Lower leg skin (tissue), 4 donors: ENCODE data around the gene ZC3H10. TPM values are rescaled to one million over a fixed set of nuclear protein-coding genes. Genes with fewer than 3 reads are reported as not detected.
A peak's percentile ranks its signal among the peaks of the same experiment; 100 is the strongest.

Experiments used
- DNase-seq, 2 donors: peaks; one replicate each; pipeline ENCODE4 v3.0.0-alpha.2; 2019; ENCODE audit warnings: low spot score in 2 of 2
- H3K4me3 ChIP-seq: fragments of 200-600 bp; sonication (generic); 2 replicates; pipeline ENCODE4 v1.5.1; 2017; ENCODE audit warnings: mild to moderate bottlenecking, low read depth; ENCODE audit not compliant: poor library complexity, severe bottlenecking
- POLR2A ChIP-seq, 2 donors: fragments of 450-650 bp; IDR thresholded peaks; one replicate each; pipeline ENCODE4 v1.6.1; 2016 to 2017; ENCODE audit warnings: antibody characterized with exemption in 2 of 2, mild to moderate bottlenecking in 1 of 2, moderate library complexity in 1 of 2
- WGBS, 2 donors: methylation state at CpG; one replicate each; pipeline ENCODE4 v1.1.5; 2018; 5-methylcytosine and 5-hydroxymethylcytosine counted together
- intact Hi-C: fragments of 100-400 bp; cut with DNase I; formaldehyde crosslinking; loops from one replicate; pipeline ENCODE4 v1.15.0; 2023; ENCODE audit warnings: low total_unique reads
- total RNA-seq, 4 donors: library from RNA; depleted of rRNA; stranded (reverse); fragments of >200 nt; gene quantifications; one replicate each; pipeline ENCODE4 v1.1.0, GENCODE V29; 2016
- TF ChIP-seq, protein P1 (sequence below), 3 donors: fragments of 450-650 bp; IDR thresholded peaks; one replicate each; pipeline ENCODE4 v1.5.1; 2016; ENCODE audit warnings: antibody characterized with exemption in 3 of 3, mild to moderate bottlenecking in 3 of 3, moderate library complexity in 2 of 3

ZC3H10 gene
- total RNA-seq, 4 donors from 2014 or later = 3.4 to 4.4 (median 3.7) TPM

DNA sequence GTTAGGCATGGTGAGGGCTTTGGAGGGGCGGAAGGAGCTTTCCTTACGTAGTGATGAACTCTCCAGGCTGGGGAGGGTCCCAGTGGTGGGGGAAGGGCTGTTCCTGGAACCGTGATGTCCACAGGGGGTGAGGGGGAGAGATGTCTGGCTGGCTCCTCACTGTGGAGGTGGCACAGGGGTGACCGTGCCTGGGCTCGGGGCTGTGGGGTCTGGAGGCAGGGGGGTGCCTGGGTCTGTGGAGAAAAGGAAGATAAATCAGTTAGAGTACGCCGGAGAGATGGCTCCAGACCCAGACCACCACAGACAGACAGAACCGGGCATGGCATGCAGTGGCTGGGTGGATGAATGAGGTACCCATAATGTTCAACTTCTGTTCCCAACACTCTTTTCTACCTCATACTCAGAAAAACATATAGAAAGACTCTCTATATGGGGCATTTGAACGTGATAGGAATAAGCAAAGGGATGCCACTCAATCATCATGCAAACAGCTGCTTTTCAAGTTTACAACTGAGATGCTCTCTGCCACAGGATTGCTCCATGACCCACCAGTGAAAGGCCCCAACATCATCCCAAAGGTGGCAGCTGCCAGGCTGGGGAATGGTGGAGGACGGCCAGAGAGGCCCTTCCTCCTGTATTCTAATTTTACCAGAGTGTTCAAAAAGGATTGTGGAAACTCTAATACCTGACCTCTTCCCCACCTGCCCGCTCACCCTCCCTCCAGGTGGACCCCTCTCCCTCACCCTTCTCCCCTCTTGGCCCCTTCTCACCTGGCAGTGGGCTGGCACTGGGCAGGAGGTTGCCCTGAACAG lies 45.7 kb downstream of the ZC3H10 start:
- H3K4me3 ChIP-seq = no peak overlapping the region
- DNase-seq = no peak
- intact Hi-C loops = no loop called here
- WGBS, 2 donors = 73 to 77% methylated on average over 11 of the region's 11 CpGs
- TF ChIP-seq, protein P1, sequence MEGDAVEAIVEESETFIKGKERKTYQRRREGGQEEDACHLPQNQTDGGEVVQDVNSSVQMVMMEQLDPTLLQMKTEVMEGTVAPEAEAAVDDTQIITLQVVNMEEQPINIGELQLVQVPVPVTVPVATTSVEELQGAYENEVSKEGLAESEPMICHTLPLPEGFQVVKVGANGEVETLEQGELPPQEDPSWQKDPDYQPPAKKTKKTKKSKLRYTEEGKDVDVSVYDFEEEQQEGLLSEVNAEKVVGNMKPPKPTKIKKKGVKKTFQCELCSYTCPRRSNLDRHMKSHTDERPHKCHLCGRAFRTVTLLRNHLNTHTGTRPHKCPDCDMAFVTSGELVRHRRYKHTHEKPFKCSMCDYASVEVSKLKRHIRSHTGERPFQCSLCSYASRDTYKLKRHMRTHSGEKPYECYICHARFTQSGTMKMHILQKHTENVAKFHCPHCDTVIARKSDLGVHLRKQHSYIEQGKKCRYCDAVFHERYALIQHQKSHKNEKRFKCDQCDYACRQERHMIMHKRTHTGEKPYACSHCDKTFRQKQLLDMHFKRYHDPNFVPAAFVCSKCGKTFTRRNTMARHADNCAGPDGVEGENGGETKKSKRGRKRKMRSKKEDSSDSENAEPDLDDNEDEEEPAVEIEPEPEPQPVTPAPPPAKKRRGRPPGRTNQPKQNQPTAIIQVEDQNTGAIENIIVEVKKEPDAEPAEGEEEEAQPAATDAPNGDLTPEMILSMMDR (IDR thresholded peaks at IDR 0.05) = no peak
- TF ChIP-seq POLR2A (IDR thresholded peaks at IDR 0.05) = no peak

DNA sequence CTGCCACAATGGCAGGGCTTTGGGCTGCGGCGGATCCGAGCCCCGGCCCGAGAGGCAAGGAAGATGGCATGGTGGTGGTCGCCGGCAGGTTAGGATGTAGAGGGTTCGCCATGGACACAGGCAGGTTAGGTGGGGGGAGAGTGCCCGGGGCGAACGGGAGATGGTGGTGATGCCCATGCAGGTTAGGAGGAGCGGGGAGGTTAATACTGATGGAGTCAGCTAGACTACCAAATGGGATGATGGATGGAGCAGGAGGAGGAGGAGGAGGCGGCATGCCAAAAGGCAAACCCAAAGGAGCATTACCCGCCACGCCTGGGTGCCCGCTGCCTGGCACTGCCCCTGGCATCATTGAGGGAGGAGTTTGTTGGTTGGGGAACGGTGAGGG lies 46.3 kb downstream of the ZC3H10 start:
- 88 to 89% methylated on average over 17 of the region's 17 CpGs for WGBS, 2 donors
- no peak overlapping the region for H3K4me3 ChIP-seq
- peak in 1 of 2 donors; percentile 85 for DNase-seq

DNA sequence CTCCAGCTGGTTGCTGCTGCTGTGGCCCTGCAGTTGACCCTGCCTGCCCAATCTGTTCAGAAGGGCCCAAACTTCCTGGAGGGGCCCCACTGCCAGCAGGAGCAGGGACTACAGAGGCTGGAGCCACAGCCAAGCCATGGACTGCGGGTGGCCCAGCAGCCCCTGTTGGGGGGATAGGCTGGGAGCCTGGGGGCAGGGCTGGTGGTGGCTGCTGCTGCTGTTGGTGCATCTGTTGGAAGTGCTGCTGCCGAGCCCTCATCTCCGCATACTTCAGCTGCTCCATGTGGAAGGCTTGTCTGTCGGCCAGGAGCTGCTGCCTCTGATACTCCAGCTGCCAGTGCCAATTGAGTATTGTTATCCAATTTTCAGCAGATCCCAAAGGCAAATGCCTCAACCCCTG lies 47.3 kb downstream of the ZC3H10 start:
- H3K4me3 ChIP-seq = no peak overlapping the region
- WGBS, 2 donors = 63 to 67% methylated on average over 1 of the region's 4 CpGs
- no peak for TF ChIP-seq POLR2A (IDR thresholded peaks at IDR 0.05)
- TF ChIP-seq, protein P1 (IDR thresholded peaks at IDR 0.05) = no peak
- intact Hi-C loops = no loop called here
- peak in 1 of 2 donors; percentile 79 for DNase-seq

More for the DNA sequence above, 46.3 kb downstream of the ZC3H10 start:
- no peak for TF ChIP-seq POLR2A (IDR thresholded peaks at IDR 0.05)
- TF ChIP-seq, protein P1 (IDR thresholded peaks at IDR 0.05) = no peak
- intact Hi-C loops = no loop called here

DNA sequence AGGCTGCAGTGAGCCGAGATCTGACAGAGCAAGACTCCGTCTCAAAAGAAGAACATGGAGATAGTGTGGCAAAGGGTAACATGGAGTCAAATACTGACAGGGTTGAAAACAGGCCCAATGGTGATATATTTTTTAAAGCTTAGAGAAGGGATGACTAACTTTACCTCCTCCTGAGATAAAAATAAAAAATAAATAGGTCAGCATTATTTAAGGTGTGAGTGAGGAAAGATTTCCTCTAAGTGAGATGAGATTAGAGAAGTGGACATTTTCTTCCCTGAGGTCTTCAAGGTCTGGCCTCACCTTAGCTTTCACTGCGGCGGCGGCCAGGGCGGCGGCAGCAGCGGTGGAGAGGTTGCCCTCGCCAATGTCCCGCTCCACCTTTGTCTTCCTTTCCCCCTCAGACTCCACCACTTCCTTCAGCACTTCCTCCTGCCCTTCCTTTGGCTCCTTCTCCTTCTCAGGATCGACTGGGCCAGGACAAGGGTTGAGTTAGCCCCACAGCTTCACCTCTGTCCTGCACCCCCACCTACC lies 51.2 kb downstream of the ZC3H10 start:
- intact Hi-C loops = loop anchor here (2.0 kb wide), 1 partner anchor 52 kb away; the partner anchor contains the start of gene RNF41
- H3K4me3 ChIP-seq = no peak overlapping the region
- WGBS, 2 donors = 94 to 96% methylated on average over 11 of the region's 11 CpGs
- no peak for DNase-seq
- TF ChIP-seq, protein P1 (IDR thresholded peaks at IDR 0.05) = no peak
- TF ChIP-seq POLR2A (IDR thresholded peaks at IDR 0.05) = no peak

DNA sequence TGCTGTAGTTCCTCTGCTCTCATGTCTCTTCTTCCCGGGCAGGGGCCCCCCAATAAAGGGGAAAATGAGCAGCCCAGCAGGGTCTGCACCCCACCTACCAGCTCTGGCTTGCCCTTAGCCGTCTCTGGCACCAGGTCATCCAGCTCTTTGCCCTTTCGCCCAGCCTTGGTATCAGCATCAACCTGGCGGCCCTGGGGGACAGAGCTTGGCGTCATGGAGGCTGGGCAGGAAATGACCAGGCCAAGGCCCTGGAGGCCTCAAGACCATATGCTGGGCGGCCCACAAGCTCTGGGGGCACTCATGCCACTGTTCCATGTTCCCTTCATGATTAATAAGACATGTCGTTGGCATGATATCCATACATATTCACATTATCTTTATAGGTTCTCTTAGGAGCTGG lies 54.8 kb downstream of the ZC3H10 start:
- no peak overlapping the region for H3K4me3 ChIP-seq
- WGBS, 2 donors = 92 to 93% methylated on average over 5 to 7 of the region's 7 CpGs
- TF ChIP-seq, protein P1 (IDR thresholded peaks at IDR 0.05) = no peak
- no peak for TF ChIP-seq POLR2A (IDR thresholded peaks at IDR 0.05)
- no peak for DNase-seq
- intact Hi-C loops = no loop called here

Other genes starting within 250 kb of the ZC3H10 start
- gene PYM1, start 190.4 kb upstream of the ZC3H10 start, total RNA-seq = 10 to 100 TPM; 46.8 to 63.7 (median 49.1) TPM
- 100 to 1,000 TPM; 139 to 354 (median 176) TPM for gene DGKA, start 187.1 kb upstream of the ZC3H10 start, total RNA-seq
- 10 to 100 TPM; 17.2 to 49.3 (median 34.2) TPM for gene PMEL, start 152.2 kb upstream of the ZC3H10 start, total RNA-seq
- 10 to 100 TPM; 18.3 to 25.2 (median 24.0) TPM for gene CDK2, start 151.4 kb upstream of the ZC3H10 start, total RNA-seq
- gene RAB5B, start 144.2 kb upstream of the ZC3H10 start, total RNA-seq = 100 to 1,000 TPM in 3 of 4 donors, 10 to 100 TPM in 1; 96.9 to 141 (median 129) TPM
- gene SUOX, start 121.0 kb upstream of the ZC3H10 start, total RNA-seq = 10 to 100 TPM in 3 of 4 donors, 1 to 10 TPM in 1; 7.6 to 21.4 (median 13.8) TPM
- 1 to 10 TPM; 2.4 to 5.8 (median 3.4) TPM for gene IKZF4, start 97.2 kb upstream of the ZC3H10 start, total RNA-seq
- gene RPS26, start 76.3 kb upstream of the ZC3H10 start, total RNA-seq = 1,000 to 10,000 TPM in 1 of 4 donors, 100 to 1,000 TPM in 3; 390 to 2,886 (median 552) TPM
- 100 to 1,000 TPM; 177 to 209 (median 202) TPM for gene ERBB3, start 38.1 kb upstream of the ZC3H10 start, total RNA-seq
- 100 to 1,000 TPM; 118 to 201 (median 130) TPM for gene PA2G4, start 13.7 kb upstream of the ZC3H10 start, total RNA-seq
- 1,000 to 10,000 TPM; 3,201 to 5,967 (median 4,725) TPM for gene RPL41, start 1.6 kb upstream of the ZC3H10 start, total RNA-seq
- gene ESYT1, start 10.0 kb downstream of the ZC3H10 start, total RNA-seq = 10 to 100 TPM; 51.2 to 84.1 (median 64.9) TPM
- 10 to 100 TPM in 3 of 4 donors, 1 to 10 TPM in 1; 9.0 to 40.1 (median 22.5) TPM for gene MYL6B, start 34.3 kb downstream of the ZC3H10 start, total RNA-seq
- 1,000 to 10,000 TPM in 1 of 4 donors, 100 to 1,000 TPM in 3; 700 to 1,156 (median 824) TPM for gene MYL6, start 40.1 kb downstream of the ZC3H10 start, total RNA-seq
- 10 to 100 TPM; 55.3 to 90.5 (median 63.5) TPM for gene SMARCC2, start 71.2 kb downstream of the ZC3H10 start, total RNA-seq
- gene RNF41, start 103.7 kb downstream of the ZC3H10 start, total RNA-seq = 10 to 100 TPM; 33.3 to 46.5 (median 42.1) TPM
- 10 to 100 TPM in 3 of 4 donors, 1 to 10 TPM in 1; 9.9 to 23.1 (median 17.9) TPM for gene NABP2, start 106.1 kb downstream of the ZC3H10 start, total RNA-seq
- not detected for gene SLC39A5, start 111.8 kb downstream of the ZC3H10 start, total RNA-seq
- 10 to 100 TPM; 15.6 to 22.3 (median 18.7) TPM for gene ANKRD52, start 140.1 kb downstream of the ZC3H10 start, total RNA-seq
- gene COQ10A, start 148.7 kb downstream of the ZC3H10 start, total RNA-seq = 10 to 100 TPM in 1 of 4 donors, 1 to 10 TPM in 3; 2.8 to 11.0 (median 5.8) TPM
- 100 to 1,000 TPM; 118 to 156 (median 150) TPM for gene CS, start 182.1 kb downstream of the ZC3H10 start, total RNA-seq
- gene CNPY2, start 197.7 kb downstream of the ZC3H10 start, total RNA-seq = 10 to 100 TPM; 23.3 to 40.9 (median 37.7) TPM
- gene PAN2, start 215.7 kb downstream of the ZC3H10 start, total RNA-seq = 10 to 100 TPM; 24.2 to 60.1 (median 28.9) TPM
- gene IL23A, start 220.6 kb downstream of the ZC3H10 start, total RNA-seq = under 1 TPM in 1 of 4 donors, not detected in 3; 0.45 TPM
- 10 to 100 TPM; 60.8 to 98.4 (median 92.5) TPM for gene STAT2, start 241.8 kb downstream of the ZC3H10 start, total RNA-seq
- gene APOF, start 244.6 kb downstream of the ZC3H10 start, total RNA-seq = not detected